Stimulated activated CD8-positive, alpha-beta memory T cell treated with anti-CD3 and anti-CD28 coated beads, Interleukin-7, amount 100 ng/mL, for 1 hour (primary cell): Measurements from ENCODE around the gene EFNA3.
A peak's percentile ranks its signal among the peaks of the same experiment; 100 is the strongest.

Experiments
- DNase-seq, 2 donors: peaks; one replicate each; pipeline ENCODE4 v3.0.0-alpha.2; 2020; ENCODE audit warnings: low read depth in 2 of 2

Gene EFNA3

DNA sequence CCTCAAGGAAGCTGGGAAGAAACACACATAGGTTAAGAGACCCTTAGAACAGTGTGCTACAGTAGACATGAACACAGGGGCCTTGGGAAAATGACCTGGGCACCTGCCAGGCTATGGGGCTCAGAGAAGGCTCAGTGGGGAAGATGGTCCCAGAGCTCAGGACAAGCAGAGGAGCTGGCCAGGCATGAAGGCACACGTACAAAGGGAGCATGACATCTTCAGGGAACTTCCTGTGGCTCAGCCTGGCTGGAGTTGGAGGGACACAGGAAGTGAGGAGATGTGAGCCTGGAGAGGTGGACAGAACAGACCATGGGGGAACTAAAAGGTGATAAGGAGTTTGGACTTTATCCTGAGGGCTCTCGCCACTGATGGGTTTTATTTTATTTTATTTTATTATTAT lies 53.2 kb downstream of the EFNA3 start:
- no peak for DNase-seq

DNA sequence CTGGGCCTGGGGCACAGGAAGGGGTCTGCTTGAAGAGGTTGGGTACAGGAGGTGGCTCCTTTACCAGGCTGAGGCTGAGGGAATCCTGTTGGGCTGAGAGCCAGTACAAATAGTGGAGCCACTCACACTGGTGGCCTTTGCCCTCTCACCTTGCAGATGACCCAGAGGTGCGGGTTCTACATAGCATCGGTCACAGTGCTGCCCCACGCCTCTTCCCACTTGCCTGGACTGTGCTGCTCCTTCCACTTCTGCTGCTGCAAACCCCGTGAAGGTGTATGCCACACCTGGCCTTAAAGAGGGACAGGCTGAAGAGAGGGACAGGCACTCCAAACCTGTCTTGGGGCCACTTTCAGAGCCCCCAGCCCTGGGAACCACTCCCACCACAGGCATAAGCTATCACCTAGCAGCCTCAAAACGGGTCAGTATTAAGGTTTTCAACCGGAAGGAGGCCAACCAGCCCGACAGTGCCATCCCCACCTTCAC lies 55.2 kb downstream of the EFNA3 start:
- no peak for DNase-seq

DNA sequence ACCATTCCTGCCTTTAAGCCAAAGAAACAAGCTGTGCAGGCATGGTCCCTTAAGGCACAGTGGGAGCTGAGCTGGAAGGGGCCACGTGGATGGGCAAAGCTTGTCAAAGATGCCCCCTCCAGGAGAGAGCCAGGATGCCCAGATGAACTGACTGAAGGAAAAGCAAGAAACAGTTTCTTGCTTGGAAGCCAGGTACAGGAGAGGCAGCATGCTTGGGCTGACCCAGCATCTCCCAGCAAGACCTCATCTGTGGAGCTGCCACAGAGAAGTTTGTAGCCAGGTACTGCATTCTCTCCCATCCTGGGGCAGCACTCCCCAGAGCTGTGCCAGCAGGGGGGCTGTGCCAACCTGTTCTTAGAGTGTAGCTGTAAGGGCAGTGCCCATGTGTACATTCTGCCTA lies 55.7 kb downstream of the EFNA3 start:
- no peak for DNase-seq

DNA sequence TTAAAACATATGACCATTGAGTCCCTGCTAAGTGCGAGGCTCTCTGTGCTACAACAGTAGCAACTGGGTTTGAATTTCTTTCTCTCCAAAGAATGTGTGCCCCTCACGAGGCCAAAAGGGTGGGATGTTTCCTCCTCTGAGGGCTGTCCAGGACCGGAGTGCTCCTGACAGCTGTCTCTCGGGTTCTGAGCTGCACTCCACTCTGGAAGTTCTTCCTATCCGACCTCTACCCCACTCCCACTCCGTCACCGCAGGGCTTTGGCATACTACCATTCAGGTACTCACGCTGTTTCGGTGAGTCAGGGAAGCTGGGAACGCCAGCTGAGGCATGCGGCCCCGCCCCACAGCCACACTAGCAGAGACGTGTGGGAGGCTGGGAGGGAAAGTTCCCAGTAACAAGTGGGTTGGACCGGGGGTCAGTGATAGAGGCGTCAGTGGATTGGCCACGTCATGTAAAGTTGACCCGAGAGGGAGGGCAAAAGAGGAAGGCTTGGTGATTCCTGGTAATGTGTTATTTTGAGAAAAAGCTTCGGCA lies 56.3 kb downstream of the EFNA3 start:
- DNase-seq = no peak

DNA sequence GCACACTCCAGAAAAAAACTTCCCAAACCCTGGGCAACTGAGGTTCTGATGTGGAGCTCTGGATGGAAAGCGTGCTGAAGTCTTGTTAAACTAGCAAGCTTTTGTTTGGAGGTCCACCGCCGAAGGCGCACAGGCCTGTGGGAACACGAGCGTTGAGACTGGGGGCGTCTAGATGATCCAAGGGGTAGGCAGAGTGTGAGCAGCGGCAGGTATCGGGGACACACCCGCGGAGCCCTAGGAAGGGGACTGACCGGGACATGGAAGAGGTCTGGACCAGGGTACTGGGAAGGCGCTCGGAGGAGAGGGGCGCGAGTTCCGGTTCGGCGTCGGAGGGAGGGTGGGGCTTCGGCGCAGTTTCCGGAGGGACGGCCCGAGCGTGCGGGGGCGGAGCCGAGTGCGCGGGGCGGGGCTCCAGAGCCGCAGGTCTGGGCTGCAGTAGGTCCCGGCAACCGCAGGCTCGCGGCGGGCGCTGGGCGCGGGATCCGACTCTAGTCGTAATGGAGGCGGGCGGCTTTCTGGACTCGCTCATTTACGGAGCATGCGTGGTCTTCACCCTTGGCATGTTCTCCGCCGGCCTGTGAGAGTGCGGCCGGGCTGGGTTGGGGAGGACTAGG lies 56.9 kb downstream of the EFNA3 start, which contains the start of gene SLC50A1:
TSS of gene SLC50A1 (plus strand) at position 438 of the 614 bp plus-strand sequence. CDS start at position 498, 60 bp downstream.
- peak; percentile 83 to 85 for DNase-seq

DNA sequence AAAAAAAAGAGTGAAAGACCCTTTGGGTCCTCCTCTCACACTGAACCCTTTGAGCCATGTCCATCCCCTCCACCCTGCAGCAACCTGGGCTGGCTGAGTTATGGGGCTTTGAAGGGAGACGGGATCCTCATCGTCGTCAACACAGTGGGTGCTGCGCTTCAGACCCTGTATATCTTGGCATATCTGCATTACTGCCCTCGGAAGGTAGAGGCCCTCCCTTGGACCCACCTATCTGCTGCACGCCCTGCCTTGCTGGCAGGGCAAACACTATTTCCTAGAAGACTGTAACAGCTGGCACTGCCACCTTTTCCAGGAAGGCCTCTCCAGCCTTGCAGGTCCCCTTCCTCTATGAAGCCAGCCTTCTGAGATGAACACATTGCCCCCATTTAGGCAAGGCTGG lies 58.1 kb downstream of the EFNA3 start:
- no peak for DNase-seq
